SK-N-SH (cell line): ENCODE measurements around the gene CCNL1.

Source experiments
- CTCF ChIP-seq: fragments of 200-600 bp; sonication (generic); IDR thresholded peaks from 2 replicates; pipeline ENCODE4 v1.6.1; 2017; ENCODE audit warnings: antibody characterized with exemption, mild to moderate bottlenecking, moderate library complexity
- ELF1 ChIP-seq: IDR thresholded peaks from 2 replicates; pipeline ENCODE4 v1.4.0; 2012
- EZH2phosphoT487 ChIP-seq: fragments of 200-600 bp; sonication (generic); IDR thresholded peaks from 2 replicates; pipeline ENCODE4 v1.6.1; 2017; ENCODE audit warnings: low read depth, mixed run types, mild to moderate bottlenecking, antibody characterized with exemption, moderate library complexity, borderline replicate concordance
- GABPA ChIP-seq: IDR thresholded peaks from 2 replicates; pipeline ENCODE4 v1.4.0; 2012; ENCODE audit warnings: low read depth, mild to moderate bottlenecking
- MXI1 ChIP-seq: IDR thresholded peaks from 2 replicates; pipeline ENCODE4 v1.6.1; 2012; ENCODE audit warnings: mild to moderate bottlenecking, low read depth, low read length, improper control_type of control experiment
- NRF1 ChIP-seq: IDR thresholded peaks from 2 replicates; pipeline ENCODE4 v1.6.1; 2012; ENCODE audit warnings: low read depth, mild to moderate bottlenecking, low read length
- POLR2AphosphoS5 ChIP-seq: IDR thresholded peaks from 2 replicates; pipeline ENCODE4 v1.6.1; 2012; ENCODE audit warnings: low read depth, low read length
- REST ChIP-seq: IDR thresholded peaks from 2 replicates; pipeline ENCODE4 v1.6.1; 2012; ENCODE audit warnings: mild to moderate bottlenecking, low read depth, low read length, moderate library complexity
- RXRA ChIP-seq: IDR thresholded peaks from 2 replicates; pipeline ENCODE4 v1.4.0; 2012; ENCODE audit warnings: low read depth, mild to moderate bottlenecking, borderline replicate concordance
- SMC3 ChIP-seq: IDR thresholded peaks from 2 replicates; pipeline ENCODE4 v1.6.1; 2012; ENCODE audit warnings: low read depth, low read length, improper control_type of control experiment
- TEAD4 ChIP-seq: IDR thresholded peaks from 2 replicates; pipeline ENCODE4 v1.4.0; 2012; ENCODE audit warnings: mild to moderate bottlenecking, borderline replicate concordance; ENCODE audit not compliant: insufficient read depth
- USF1 ChIP-seq: IDR thresholded peaks from 2 replicates; pipeline ENCODE4 v1.4.0; 2012; ENCODE audit warnings: low read depth, borderline replicate concordance
- YY1 ChIP-seq: IDR thresholded peaks from 2 replicates; pipeline ENCODE4 v1.4.0; 2012; ENCODE audit warnings: low read depth, mild to moderate bottlenecking

GRCh38 chr3:157119369-157119951 is 40.5 kb downstream of the CCNL1 start:
- TF ChIP-seq ELF1, result no peak
- no peak for TF ChIP-seq USF1
- no peak for TF ChIP-seq REST
- TF ChIP-seq CTCF, result no peak
- TF ChIP-seq GABPA, result no peak
- no peak for TF ChIP-seq EZH2phosphoT487
- no peak for TF ChIP-seq YY1
- no peak for TF ChIP-seq TEAD4
- TF ChIP-seq NRF1, result no peak
- no peak for TF ChIP-seq MXI1
- TF ChIP-seq POLR2AphosphoS5, result no peak
- TF ChIP-seq SMC3, result no peak
- no peak for TF ChIP-seq RXRA
